WTC11 (cell line): ENCODE measurements around the gene LRRC38. TPM values are rescaled to one million over a fixed set of nuclear protein-coding genes. Genes with fewer than 3 reads are reported as not detected.

Experiments
- ATAC-seq: fragments of 200-7000 bp; cut with Tn5 transposase; 2 replicates; pipeline ENCODE4 v1.10.0; 2021; ENCODE audit warnings: mild to moderate bottlenecking, moderate library complexity
- CTCF ChIA-PET: fragments of 300-600 bp; sonication (Branson Sonifier 250); formaldehyde crosslinking; loops from one replicate; lab custom pipeline; 2021; ENCODE audit warnings: antibody characterized with exemption; lab: Charles Lee
- POLR2A ChIA-PET: fragments of 350-600 bp; sonication (Branson Sonifier 250); formaldehyde crosslinking; loops from one replicate; lab custom pipeline; 2021; ENCODE audit warnings: antibody characterized with exemption; lab: Charles Lee
- DNase-seq: peaks from one replicate; pipeline ENCODE4 v3.0.0; 2021; ENCODE audit warnings: low spot score
- H3K27ac Mint-ChIP-seq: 2 replicates; pipeline ENCODE4 v1.8.0; 2021; ENCODE audit warnings: mixed read lengths
- H3K27me3 Mint-ChIP-seq: 2 replicates; pipeline ENCODE4 v1.8.0; 2021; ENCODE audit warnings: low read depth, mild to moderate bottlenecking, moderate library complexity, mixed read lengths
- H3K36me3 Mint-ChIP-seq: 2 replicates; pipeline ENCODE4 v1.8.0; 2021; ENCODE audit warnings: mixed read lengths
- H3K4me1 Mint-ChIP-seq: 2 replicates; pipeline ENCODE4 v1.8.0; 2022; ENCODE audit warnings: mixed read lengths
- H3K4me3 Mint-ChIP-seq: 2 replicates; pipeline ENCODE4 v1.8.0; 2021; ENCODE audit warnings: mild to moderate bottlenecking, moderate library complexity, mixed read lengths
- H3K9me3 Mint-ChIP-seq: 2 replicates; pipeline ENCODE4 v1.8.0; 2021; ENCODE audit warnings: mixed read lengths
- FOXJ3 ChIP-seq: sonication (generic); formaldehyde crosslinking; IDR thresholded peaks from 2 replicates; pipeline ENCODE4 v1.9.0; 2021; ENCODE audit warnings: missing genetic modification reagents, mild to moderate bottlenecking, borderline replicate concordance
- IRF2 ChIP-seq: sonication (generic); formaldehyde crosslinking; IDR thresholded peaks from 2 replicates; pipeline ENCODE4 v1.8.0; 2022; ENCODE audit warnings: low read depth, missing genetic modification reagents, borderline replicate concordance
- NR1H2 ChIP-seq: sonication (generic); formaldehyde crosslinking; IDR thresholded peaks from 2 replicates; pipeline ENCODE4 v1.9.0; 2021; ENCODE audit warnings: mild to moderate bottlenecking, moderate library complexity, missing genetic modification reagents
- RORB ChIP-seq: fragments of 250-450 bp; sonication (Bioruptor Pico); IDR thresholded peaks from 2 replicates; pipeline ENCODE4 v1.9.0; 2021; ENCODE audit warnings: mild to moderate bottlenecking
- ZNF121 ChIP-seq: sonication (generic); formaldehyde crosslinking; IDR thresholded peaks from 2 replicates; pipeline ENCODE4 v1.8.0; 2023; ENCODE audit warnings: missing genetic modification reagents
- total RNA-seq: library from RNA; stranded (reverse); gene quantifications from 3 replicates; pipeline ENCODE4 v1.2.3, GENCODE V29; 2021
- TF ChIP-seq, protein P1 (sequence below): sonication (generic); formaldehyde crosslinking; conservative IDR thresholded peaks from 2 replicates; pipeline ENCODE4 v1.8.1; 2023; ENCODE audit warnings: mild to moderate bottlenecking, low read depth, missing genetic modification reagents, moderate library complexity
- TF ChIP-seq, protein P2 (sequence below): sonication (generic); formaldehyde crosslinking; IDR thresholded peaks from 2 replicates; pipeline ENCODE4 v1.8.1; 2023; ENCODE audit warnings: mild to moderate bottlenecking, missing genetic modification reagents
- TF ChIP-seq, protein P3 (sequence below): fragments of 250-450 bp; sonication (Bioruptor Pico); conservative IDR thresholded peaks from 2 replicates; pipeline ENCODE4 v1.9.0; 2021; ENCODE audit warnings: mild to moderate bottlenecking
- TF ChIP-seq, protein P4 (sequence below): sonication (generic); formaldehyde crosslinking; IDR thresholded peaks from 2 replicates; pipeline ENCODE4 v1.8.0; 2022; ENCODE audit warnings: mild to moderate bottlenecking, missing genetic modification reagents
- TF ChIP-seq, protein P5 (sequence below): sonication (generic); formaldehyde crosslinking; IDR thresholded peaks from 2 replicates; pipeline ENCODE4 v1.8.1; 2023; ENCODE audit warnings: mild to moderate bottlenecking, missing genetic modification reagents, moderate library complexity
- TF ChIP-seq, protein P6 (sequence below): sonication (generic); formaldehyde crosslinking; IDR thresholded peaks from 2 replicates; pipeline ENCODE4 v1.8.0; 2023; ENCODE audit warnings: missing genetic modification reagents
- TF ChIP-seq, protein P7 (sequence below): sonication (generic); formaldehyde crosslinking; IDR thresholded peaks from 2 replicates; pipeline ENCODE4 v1.8.0; 2023; ENCODE audit warnings: mild to moderate bottlenecking, missing genetic modification reagents
- TF ChIP-seq, protein P8 (sequence below): fragments of 200-600 bp; IDR thresholded peaks from 2 replicates; pipeline ENCODE4 v1.8.0; 2022; ENCODE audit warnings: antibody characterized with exemption

The LRRC38 gene
- total RNA-seq, 1 experiment from 2014 or later, result 0.15 TPM

DNA sequence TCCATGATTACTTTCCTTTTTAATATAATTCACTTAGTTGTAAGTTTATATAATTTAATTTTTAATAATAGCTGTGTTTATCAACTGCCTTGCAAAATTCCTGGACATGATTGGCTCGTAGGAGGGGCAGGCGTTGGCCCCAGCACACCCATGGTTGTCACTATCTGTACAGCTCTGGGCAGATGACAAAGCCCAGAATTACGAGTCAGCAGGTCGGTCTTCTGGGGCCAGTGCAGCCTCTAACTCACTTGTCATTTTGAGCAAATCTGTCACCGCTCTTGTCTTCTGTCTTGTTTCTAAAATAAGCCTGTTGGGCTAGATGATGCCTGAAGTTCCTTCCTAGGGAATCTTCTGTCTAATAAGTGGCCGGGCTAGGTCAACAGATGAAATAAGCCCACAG lies 21.4 kb upstream of the LRRC38 start:
- CTCF ChIA-PET, result no interaction called here
- Mint-ChIP-seq H3K4me3 (no peak overlapping the region), H3K27ac (no peak overlapping the region), H3K9me3 (no peaks in the 10 kb centered on the region), H3K4me1 (peaks cover 8% of the 10 kb centered on the region; the same call in 1 of the 2 replicates), H3K27me3 (no peaks in the 10 kb centered on the region), H3K36me3 (no peaks in the 10 kb centered on the region)
- no peak for ATAC-seq
- POLR2A ChIA-PET, result no interaction called here
- TF ChIP-seq ZNF121 (CRISPR knock-in tag) (no peak), IRF2 (no peak), NR1H2 (CRISPR knock-in tag) (no peak), FOXJ3 (no peak), RORB (CRISPR knock-in tag) (no peak)
- TF ChIP-seq, protein P1, sequence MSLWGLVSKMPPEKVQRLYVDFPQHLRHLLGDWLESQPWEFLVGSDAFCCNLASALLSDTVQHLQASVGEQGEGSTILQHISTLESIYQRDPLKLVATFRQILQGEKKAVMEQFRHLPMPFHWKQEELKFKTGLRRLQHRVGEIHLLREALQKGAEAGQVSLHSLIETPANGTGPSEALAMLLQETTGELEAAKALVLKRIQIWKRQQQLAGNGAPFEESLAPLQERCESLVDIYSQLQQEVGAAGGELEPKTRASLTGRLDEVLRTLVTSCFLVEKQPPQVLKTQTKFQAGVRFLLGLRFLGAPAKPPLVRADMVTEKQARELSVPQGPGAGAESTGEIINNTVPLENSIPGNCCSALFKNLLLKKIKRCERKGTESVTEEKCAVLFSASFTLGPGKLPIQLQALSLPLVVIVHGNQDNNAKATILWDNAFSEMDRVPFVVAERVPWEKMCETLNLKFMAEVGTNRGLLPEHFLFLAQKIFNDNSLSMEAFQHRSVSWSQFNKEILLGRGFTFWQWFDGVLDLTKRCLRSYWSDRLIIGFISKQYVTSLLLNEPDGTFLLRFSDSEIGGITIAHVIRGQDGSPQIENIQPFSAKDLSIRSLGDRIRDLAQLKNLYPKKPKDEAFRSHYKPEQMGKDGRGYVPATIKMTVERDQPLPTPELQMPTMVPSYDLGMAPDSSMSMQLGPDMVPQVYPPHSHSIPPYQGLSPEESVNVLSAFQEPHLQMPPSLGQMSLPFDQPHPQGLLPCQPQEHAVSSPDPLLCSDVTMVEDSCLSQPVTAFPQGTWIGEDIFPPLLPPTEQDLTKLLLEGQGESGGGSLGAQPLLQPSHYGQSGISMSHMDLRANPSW (CRISPR knock-in tag), result no peak
- TF ChIP-seq, protein P2, sequence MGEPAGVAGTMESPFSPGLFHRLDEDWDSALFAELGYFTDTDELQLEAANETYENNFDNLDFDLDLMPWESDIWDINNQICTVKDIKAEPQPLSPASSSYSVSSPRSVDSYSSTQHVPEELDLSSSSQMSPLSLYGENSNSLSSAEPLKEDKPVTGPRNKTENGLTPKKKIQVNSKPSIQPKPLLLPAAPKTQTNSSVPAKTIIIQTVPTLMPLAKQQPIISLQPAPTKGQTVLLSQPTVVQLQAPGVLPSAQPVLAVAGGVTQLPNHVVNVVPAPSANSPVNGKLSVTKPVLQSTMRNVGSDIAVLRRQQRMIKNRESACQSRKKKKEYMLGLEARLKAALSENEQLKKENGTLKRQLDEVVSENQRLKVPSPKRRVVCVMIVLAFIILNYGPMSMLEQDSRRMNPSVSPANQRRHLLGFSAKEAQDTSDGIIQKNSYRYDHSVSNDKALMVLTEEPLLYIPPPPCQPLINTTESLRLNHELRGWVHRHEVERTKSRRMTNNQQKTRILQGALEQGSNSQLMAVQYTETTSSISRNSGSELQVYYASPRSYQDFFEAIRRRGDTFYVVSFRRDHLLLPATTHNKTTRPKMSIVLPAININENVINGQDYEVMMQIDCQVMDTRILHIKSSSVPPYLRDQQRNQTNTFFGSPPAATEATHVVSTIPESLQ (CRISPR knock-in tag), result no peak
- TF ChIP-seq, protein P3, sequence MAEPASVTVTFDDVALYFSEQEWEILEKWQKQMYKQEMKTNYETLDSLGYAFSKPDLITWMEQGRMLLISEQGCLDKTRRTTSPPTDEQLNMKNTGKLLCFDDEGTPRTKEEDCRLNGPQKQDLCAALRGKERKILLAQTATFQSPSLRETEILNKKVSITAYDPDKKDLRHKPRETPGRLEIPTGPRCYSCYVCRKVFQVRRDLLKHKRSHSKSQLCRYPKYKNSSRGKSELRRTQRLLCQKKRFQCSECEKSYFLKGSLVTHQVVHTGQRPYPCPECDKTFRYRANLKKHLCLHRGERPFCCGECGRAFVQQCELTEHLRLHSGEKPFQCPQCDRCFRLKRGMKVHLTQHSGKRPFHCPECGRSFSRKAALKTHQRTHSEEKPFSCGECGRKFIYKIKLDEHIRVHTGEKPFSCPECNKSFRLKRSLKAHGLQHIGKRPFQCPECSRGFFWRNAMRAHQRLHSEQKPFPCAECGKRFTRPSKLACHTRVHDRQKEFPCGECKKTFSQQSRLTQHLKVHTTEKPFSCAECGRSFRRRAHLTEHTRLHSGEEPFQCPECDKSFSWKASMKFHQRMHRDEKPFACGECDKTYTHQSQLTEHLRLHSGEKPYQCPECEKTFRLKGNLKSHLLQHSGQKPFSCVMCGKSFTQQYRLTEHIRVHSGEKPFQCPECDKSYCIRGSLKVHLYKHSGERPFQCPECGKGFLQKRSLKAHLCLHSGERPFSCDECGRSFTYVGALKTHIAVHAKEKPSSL (CRISPR knock-in tag), result no peak
- TF ChIP-seq, protein P4, sequence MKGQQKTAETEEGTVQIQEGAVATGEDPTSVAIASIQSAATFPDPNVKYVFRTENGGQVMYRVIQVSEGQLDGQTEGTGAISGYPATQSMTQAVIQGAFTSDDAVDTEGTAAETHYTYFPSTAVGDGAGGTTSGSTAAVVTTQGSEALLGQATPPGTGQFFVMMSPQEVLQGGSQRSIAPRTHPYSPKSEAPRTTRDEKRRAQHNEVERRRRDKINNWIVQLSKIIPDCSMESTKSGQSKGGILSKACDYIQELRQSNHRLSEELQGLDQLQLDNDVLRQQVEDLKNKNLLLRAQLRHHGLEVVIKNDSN, result no peak
- TF ChIP-seq, protein P5, sequence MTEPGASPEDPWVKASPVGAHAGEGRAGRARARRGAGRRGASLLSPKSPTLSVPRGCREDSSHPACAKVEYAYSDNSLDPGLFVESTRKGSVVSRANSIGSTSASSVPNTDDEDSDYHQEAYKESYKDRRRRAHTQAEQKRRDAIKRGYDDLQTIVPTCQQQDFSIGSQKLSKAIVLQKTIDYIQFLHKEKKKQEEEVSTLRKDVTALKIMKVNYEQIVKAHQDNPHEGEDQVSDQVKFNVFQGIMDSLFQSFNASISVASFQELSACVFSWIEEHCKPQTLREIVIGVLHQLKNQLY (CRISPR knock-in tag), result no peak
- TF ChIP-seq, protein P6, sequence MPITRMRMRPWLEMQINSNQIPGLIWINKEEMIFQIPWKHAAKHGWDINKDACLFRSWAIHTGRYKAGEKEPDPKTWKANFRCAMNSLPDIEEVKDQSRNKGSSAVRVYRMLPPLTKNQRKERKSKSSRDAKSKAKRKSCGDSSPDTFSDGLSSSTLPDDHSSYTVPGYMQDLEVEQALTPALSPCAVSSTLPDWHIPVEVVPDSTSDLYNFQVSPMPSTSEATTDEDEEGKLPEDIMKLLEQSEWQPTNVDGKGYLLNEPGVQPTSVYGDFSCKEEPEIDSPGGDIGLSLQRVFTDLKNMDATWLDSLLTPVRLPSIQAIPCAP (CRISPR knock-in tag), result no peak
- TF ChIP-seq, protein P7, sequence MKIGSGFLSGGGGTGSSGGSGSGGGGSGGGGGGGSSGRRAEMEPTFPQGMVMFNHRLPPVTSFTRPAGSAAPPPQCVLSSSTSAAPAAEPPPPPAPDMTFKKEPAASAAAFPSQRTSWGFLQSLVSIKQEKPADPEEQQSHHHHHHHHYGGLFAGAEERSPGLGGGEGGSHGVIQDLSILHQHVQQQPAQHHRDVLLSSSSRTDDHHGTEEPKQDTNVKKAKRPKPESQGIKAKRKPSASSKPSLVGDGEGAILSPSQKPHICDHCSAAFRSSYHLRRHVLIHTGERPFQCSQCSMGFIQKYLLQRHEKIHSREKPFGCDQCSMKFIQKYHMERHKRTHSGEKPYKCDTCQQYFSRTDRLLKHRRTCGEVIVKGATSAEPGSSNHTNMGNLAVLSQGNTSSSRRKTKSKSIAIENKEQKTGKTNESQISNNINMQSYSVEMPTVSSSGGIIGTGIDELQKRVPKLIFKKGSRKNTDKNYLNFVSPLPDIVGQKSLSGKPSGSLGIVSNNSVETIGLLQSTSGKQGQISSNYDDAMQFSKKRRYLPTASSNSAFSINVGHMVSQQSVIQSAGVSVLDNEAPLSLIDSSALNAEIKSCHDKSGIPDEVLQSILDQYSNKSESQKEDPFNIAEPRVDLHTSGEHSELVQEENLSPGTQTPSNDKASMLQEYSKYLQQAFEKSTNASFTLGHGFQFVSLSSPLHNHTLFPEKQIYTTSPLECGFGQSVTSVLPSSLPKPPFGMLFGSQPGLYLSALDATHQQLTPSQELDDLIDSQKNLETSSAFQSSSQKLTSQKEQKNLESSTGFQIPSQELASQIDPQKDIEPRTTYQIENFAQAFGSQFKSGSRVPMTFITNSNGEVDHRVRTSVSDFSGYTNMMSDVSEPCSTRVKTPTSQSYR, result no peak
- TF ChIP-seq, protein P8, sequence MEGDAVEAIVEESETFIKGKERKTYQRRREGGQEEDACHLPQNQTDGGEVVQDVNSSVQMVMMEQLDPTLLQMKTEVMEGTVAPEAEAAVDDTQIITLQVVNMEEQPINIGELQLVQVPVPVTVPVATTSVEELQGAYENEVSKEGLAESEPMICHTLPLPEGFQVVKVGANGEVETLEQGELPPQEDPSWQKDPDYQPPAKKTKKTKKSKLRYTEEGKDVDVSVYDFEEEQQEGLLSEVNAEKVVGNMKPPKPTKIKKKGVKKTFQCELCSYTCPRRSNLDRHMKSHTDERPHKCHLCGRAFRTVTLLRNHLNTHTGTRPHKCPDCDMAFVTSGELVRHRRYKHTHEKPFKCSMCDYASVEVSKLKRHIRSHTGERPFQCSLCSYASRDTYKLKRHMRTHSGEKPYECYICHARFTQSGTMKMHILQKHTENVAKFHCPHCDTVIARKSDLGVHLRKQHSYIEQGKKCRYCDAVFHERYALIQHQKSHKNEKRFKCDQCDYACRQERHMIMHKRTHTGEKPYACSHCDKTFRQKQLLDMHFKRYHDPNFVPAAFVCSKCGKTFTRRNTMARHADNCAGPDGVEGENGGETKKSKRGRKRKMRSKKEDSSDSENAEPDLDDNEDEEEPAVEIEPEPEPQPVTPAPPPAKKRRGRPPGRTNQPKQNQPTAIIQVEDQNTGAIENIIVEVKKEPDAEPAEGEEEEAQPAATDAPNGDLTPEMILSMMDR, result no peak
- no peak for DNase-seq
